A549 (cell line): ENCODE measurements around the gene USP12.

Source experiments
- CTCF ChIP-seq: fragments of >200 bp; sonication (Bioruptor Twin); formaldehyde crosslinking; IDR thresholded peaks from 3 replicates; pipeline ENCODE4 v1.5.1; 2016
- EP300 ChIP-seq, 2 experiments: fragments of >200 bp; sonication (Bioruptor Twin); formaldehyde crosslinking; IDR thresholded peaks; 2 replicates in 1 of 2; 3 replicates in 1 of 2; pipeline ENCODE4 v1.6.1; 2016 to 2017
- HDAC2 ChIP-seq: fragments of 200-600 bp; sonication (generic); IDR thresholded peaks from 2 replicates; pipeline ENCODE4 v1.6.1; 2016
- JUNB ChIP-seq: fragments of >200 bp; sonication (Bioruptor Twin); formaldehyde crosslinking; IDR thresholded peaks from 2 replicates; pipeline ENCODE4 v1.6.1; 2016
- MAFK ChIP-seq: fragments of 450-650 bp; IDR thresholded peaks from 2 replicates; pipeline ENCODE4 v1.6.1; 2014; ENCODE audit not compliant: partially characterized antibody
- MAZ ChIP-seq: fragments of 150-350 bp; IDR thresholded peaks from 2 replicates; pipeline ENCODE4 v1.6.1; 2014; ENCODE audit warnings: antibody characterized with exemption, low read depth, low read length, borderline replicate concordance
- NR3C1 ChIP-seq: fragments of >200 bp; sonication (Bioruptor Twin); formaldehyde crosslinking; IDR thresholded peaks from 3 replicates; pipeline ENCODE4 v1.6.1; 2017
- PBX3 ChIP-seq: IDR thresholded peaks from 2 replicates; pipeline ENCODE4 v1.6.1; 2012
- POLR2A ChIP-seq: IDR thresholded peaks from 2 replicates; pipeline ENCODE4 v1.6.1; 2012; ENCODE audit warnings: mild to moderate bottlenecking, low read length
- RCOR1 ChIP-seq: fragments of 150-350 bp; IDR thresholded peaks from 2 replicates; pipeline ENCODE4 v1.6.1; 2014; ENCODE audit warnings: antibody characterized with exemption, low read length, low read depth
- REST ChIP-seq: fragments of 200-600 bp; sonication (generic); IDR thresholded peaks from 2 replicates; pipeline ENCODE4 v1.6.1; 2016; ENCODE audit warnings: antibody characterized with exemption, mild to moderate bottlenecking, moderate library complexity
- RNF2 ChIP-seq: fragments of 200-600 bp; sonication (generic); IDR thresholded peaks from 2 replicates; pipeline ENCODE4 v1.6.1; 2016; ENCODE audit warnings: low read depth, mild to moderate bottlenecking, antibody characterized with exemption, moderate library complexity, borderline replicate concordance
- SMC3 ChIP-seq: fragments of >200 bp; sonication (Bioruptor Twin); formaldehyde crosslinking; IDR thresholded peaks from 3 replicates; pipeline ENCODE4 v1.6.1; 2018; ENCODE audit warnings: inconsistent platforms
- ZFP36 ChIP-seq: fragments of 450-650 bp; IDR thresholded peaks from 2 replicates; pipeline ENCODE4 v1.6.1; 2014; ENCODE audit warnings: borderline replicate concordance; ENCODE audit not compliant: partially characterized antibody

GRCh38 chr13:27086599-27087265 is 84.9 kb downstream of the USP12 start:
- no peak for TF ChIP-seq REST
- no peak for TF ChIP-seq CTCF
- no peak for TF ChIP-seq EP300 (IDR thresholded peaks at IDR 0.05)
- TF ChIP-seq RCOR1 = no peak
- no peak for TF ChIP-seq ZFP36
- no peak for TF ChIP-seq HDAC2
- no peak for TF ChIP-seq POLR2A
- TF ChIP-seq SMC3 = no peak
- no peak for TF ChIP-seq JUNB
- no peak for TF ChIP-seq MAFK
- TF ChIP-seq PBX3 = no peak
- TF ChIP-seq MAZ = no peak
- TF ChIP-seq RNF2 = no peak
- TF ChIP-seq NR3C1 = no peak
